SU-DHL-6 (cell line): Measurements from ENCODE around the gene EPHA4.

Source experiments
- EZH2phosphoT487 ChIP-seq: fragments of 200-600 bp; sonication (generic), shearing (Covaris generic); conservative IDR thresholded peaks from 2 replicates; pipeline ENCODE4 v1.6.1; 2018; ENCODE audit warnings: mild to moderate bottlenecking, antibody characterized with exemption, low read length, moderate library complexity, mixed read lengths
- TF ChIP-seq, protein P1 (sequence below): fragments of 200-600 bp; sonication (generic); IDR thresholded peaks from one replicate; pipeline ENCODE4 v1.5.1; 2017; ENCODE audit warnings: antibody characterized with exemption, mild to moderate bottlenecking, low read length, moderate library complexity; ENCODE audit not compliant: insufficient read depth, poor library complexity, severe bottlenecking

DNA sequence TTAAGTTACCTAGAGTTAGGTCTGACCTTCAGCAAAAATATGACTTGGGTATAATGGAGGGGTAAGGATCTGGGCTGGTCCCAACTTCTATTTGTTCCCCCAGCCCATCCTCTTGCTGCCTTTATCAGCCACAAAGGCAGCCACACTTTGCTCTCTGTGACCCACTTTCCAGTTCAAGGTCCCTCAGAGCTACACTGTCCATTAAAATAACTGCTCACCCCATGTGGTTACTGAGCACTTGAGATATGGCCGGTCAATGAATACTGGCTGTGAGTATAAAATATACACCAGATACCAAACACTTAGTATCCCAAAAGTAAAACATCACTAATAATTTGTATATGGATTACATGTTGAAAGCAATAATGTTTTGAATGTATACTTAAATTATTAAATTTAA is 67.2 kb downstream of the EPHA4 start:
- TF ChIP-seq, protein P1, sequence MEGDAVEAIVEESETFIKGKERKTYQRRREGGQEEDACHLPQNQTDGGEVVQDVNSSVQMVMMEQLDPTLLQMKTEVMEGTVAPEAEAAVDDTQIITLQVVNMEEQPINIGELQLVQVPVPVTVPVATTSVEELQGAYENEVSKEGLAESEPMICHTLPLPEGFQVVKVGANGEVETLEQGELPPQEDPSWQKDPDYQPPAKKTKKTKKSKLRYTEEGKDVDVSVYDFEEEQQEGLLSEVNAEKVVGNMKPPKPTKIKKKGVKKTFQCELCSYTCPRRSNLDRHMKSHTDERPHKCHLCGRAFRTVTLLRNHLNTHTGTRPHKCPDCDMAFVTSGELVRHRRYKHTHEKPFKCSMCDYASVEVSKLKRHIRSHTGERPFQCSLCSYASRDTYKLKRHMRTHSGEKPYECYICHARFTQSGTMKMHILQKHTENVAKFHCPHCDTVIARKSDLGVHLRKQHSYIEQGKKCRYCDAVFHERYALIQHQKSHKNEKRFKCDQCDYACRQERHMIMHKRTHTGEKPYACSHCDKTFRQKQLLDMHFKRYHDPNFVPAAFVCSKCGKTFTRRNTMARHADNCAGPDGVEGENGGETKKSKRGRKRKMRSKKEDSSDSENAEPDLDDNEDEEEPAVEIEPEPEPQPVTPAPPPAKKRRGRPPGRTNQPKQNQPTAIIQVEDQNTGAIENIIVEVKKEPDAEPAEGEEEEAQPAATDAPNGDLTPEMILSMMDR: no peak
- TF ChIP-seq EZH2phosphoT487: no peak
